ENCODE results near the gene MRPL40. TPM values are rescaled to one million over a fixed set of nuclear protein-coding genes. Genes with fewer than 3 reads are reported as not detected.

Gene MRPL40
- total RNA-seq, 2 experiments from 2014 or later: 22.0 to 23.6 TPM

DNA sequence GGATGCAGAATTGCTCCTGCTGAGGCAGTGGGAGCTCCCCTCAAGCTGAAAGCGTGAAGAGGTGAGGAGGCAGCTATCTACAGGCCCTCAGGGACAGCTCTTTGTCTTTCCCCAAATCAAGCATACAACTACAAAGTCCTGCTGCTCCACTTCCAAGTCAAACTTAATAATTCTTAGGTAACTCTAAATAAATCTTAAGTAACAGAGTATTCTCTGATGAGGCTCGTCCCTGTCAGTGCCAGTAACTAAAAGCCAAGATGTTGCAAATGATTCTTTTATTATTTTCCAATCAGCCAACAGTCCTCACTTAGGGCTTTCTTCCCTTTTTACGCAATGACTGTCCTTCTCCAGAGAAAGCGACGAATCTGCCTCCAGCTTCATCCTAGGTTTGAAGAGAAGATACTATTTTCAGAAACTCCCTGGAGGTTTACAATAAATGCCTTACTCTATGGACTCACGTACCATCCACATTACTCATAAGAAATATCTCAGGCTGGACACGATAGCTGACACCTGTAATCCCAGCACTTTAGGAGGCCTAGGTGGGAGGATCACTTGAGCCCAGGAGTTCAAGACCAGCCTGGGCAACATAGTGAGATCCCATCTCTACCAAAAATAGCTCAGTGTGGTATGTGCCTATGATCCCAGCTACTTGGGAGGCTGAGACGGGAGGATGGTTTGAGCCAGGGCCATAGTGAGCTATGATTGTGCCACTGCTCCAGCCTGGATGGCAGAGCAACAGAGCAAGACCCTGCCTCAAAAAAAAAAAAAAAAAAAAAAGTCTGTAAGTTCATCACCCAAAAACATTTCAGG, 18.2 kb downstream of the MRPL40 start:
- Mint-ChIP-seq H3K27me3 (no peaks in the 10 kb centered on the region), H3K9me3 (no peaks in the 10 kb centered on the region), H3K4me1 (peaks cover 19% of the 10 kb centered on the region), H3K27ac (no peak overlapping the region), H3K4me3 (no peak overlapping the region), H3K36me3 (peaks cover 4% of the 10 kb centered on the region)
- DNase-seq (no peak), ATAC-seq (ENCODE audit: low read depth) (no peak)
- POLR2A ChIA-PET: interaction anchor here (1.1 kb wide), 1 partner anchor 19 kb away, joined by 4 read pairs; the partner anchor contains the start of gene HIRA

DNA sequence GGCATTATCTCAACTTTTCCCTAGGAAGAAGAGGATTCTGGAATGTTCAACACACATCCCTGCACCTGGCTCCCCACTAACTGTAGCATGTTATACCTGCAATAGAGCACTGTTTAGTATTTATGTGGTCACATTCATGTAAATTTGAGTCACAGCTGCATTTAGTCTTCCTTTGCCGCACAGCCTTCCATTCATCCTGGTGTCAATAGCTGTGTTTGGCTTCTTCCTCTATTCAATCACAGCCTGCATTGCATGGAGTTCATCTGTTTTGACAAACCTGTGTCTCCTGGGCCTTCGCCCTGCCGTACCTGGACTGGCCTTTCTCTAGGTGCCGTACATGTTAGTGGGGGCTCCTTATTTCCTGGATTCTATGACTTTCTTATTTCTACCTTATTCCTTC, 19.2 kb downstream of the MRPL40 start:
- Mint-ChIP-seq H3K36me3 (peaks cover 5% of the 10 kb centered on the region), H3K9me3 (no peaks in the 10 kb centered on the region), H3K4me1 (peaks cover 17% of the 10 kb centered on the region), H3K27me3 (no peaks in the 10 kb centered on the region), H3K27ac (no peak overlapping the region), H3K4me3 (no peak overlapping the region)
- ATAC-seq (ENCODE audit: low read depth): no peak
- DNase-seq: no peak
- POLR2A ChIA-PET: no interaction called here

DNA sequence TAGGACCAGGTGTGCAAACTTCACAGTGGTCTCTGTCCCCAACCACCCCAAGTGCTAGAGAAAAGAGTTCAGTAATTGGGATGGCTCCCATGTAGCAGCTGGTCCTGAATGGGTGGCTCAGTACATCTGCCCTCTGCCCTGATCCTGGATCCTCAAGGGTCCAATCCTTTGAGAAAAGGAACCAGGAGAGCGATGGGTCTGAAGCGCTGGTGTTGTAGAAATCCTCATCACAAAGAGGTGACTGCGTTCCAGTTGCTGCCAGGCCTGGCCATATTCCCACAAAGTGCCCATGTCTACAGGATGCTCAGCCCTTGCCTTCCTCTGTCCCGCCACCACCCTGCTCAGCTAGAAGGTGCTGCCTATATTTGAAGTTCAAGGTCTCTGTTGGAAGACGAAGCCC, 21.4 kb downstream of the MRPL40 start:
- peaks cover 5% of the 10 kb centered on the region for H3K36me3 Mint-ChIP-seq
- ATAC-seq (ENCODE audit: low read depth) (no peak), DNase-seq (no peak)
- POLR2A ChIA-PET: no interaction called here
- no peaks in the 10 kb centered on the region for H3K27me3 Mint-ChIP-seq
- H3K4me1 Mint-ChIP-seq: peaks cover 8% of the 10 kb centered on the region
- H3K4me3 Mint-ChIP-seq: no peak overlapping the region
- H3K27ac Mint-ChIP-seq: no peak overlapping the region
- no peaks in the 10 kb centered on the region for H3K9me3 Mint-ChIP-seq

DNA sequence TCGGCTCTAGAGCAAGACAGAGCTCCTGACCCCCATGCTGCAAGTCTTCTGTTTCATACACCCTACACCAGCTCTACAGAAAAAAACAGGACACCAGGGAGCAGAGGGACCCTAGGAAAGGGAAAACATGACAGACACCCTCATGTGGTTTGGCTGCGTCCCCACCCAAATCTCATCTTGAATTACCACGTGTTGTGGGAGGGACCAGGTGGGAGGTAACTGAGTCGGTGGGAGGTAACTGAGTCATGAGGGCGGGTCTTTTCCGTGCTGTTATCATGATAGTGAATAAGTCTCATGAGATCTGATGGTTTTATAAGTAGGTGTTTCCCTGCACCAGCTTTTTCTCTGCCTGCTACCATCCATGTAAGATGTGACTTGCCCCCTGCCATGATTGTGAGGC, 21.8 kb downstream of the MRPL40 start:
- Mint-ChIP-seq H3K4me3 (no peak overlapping the region), H3K27ac (no peak overlapping the region), H3K36me3 (peaks cover 5% of the 10 kb centered on the region), H3K4me1 (peaks cover 6% of the 10 kb centered on the region), H3K27me3 (no peaks in the 10 kb centered on the region), H3K9me3 (no peaks in the 10 kb centered on the region)
- DNase-seq: no peak
- ATAC-seq (ENCODE audit: low read depth): no peak
- POLR2A ChIA-PET: no interaction called here

DNA sequence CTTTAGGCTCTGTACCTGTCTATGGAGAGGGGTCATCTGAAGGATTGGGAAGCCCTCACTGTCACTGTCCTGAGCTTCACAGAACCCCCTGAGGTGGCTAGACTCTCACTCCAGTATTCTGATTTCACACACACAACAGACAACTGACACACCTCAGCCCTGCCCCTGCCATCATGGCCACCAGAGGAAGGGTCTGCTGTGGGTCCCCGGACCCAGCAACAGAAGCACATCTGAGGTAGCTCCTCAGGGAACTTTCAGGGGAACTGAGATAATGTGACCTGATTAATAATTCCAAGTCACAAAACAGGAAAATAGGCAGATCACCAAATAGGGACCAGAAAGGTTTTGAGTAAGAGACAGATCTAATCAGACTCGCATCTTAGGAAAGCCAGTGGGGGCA, 22.7 kb downstream of the MRPL40 start:
- DNase-seq: no peak

DNA sequence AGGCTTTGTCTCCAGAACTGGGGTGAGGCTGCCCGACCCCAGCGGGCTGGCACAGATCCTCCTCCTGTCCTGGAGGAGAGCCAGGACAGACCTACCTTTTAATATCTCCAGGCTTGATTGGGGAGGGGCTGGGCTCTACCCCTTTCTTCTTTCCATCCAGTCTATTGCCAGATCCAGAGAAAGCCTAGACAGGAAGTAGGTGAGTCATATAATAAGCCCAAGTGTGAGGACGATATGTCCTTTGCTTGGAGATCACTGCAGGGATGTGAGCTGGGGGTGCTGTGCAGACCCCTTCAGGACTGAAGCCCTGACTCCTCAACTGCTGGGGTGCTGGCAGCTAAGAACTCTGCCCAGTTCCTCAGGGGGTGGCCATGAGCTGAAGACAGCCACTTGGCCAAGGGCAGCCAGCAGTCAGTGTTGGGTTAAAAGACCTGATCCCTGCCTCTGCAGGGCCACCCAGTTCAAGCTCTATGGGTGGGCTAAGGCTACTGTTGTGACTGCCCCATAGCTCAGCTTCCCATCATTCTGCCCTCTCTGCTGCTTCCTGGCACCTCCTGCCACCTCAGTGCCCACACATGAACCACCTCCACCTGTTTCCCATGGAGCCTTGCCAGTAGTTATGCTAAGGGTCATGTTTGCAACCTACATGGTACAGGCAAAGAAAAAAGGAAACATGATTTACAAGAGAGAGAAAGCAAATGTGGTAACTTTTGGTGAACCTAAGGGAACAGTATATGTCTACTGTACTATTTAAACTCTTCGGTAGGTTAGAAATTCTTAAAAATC, 23.4 kb downstream of the MRPL40 start:
- Mint-ChIP-seq H3K36me3 (peaks cover 7% of the 10 kb centered on the region), H3K27me3 (no peaks in the 10 kb centered on the region), H3K4me1 (peaks cover 6% of the 10 kb centered on the region), H3K27ac (no peak overlapping the region), H3K4me3 (no peak overlapping the region), H3K9me3 (no peaks in the 10 kb centered on the region)
- POLR2A ChIA-PET: no interaction called here
- DNase-seq: no peak
- ATAC-seq (ENCODE audit: low read depth): no peak

More for the DNA sequence above, 22.7 kb downstream of the MRPL40 start:
- Mint-ChIP-seq H3K27ac (no peak overlapping the region), H3K27me3 (no peaks in the 10 kb centered on the region), H3K4me3 (no peak overlapping the region), H3K4me1 (peaks cover 6% of the 10 kb centered on the region), H3K9me3 (no peaks in the 10 kb centered on the region), H3K36me3 (peaks cover 5% of the 10 kb centered on the region)
- POLR2A ChIA-PET: no interaction called here
- ATAC-seq (ENCODE audit: low read depth): no peak

DNA sequence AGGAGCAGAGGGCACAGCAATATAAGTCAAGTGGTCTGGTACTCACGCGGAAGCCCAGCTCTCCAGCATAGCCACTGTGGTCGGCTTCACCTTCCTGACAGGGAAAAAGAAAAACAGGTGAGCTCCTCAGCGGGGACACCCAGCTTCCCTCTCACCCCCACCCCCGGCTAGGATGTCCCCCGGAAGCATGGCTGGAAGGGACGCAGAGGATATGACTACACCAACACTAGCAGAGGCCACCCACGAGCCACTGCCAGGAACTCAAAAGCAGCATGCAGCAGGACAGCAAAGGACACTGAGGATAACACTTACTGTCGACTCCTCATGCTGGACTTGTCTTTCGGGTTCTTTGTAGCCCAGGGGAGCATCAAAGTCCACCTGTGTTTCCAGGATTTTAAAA, 24.2 kb downstream of the MRPL40 start:
- no peak for DNase-seq
- Mint-ChIP-seq H3K9me3 (no peaks in the 10 kb centered on the region), H3K27ac (no peak overlapping the region), H3K36me3 (peaks cover 12% of the 10 kb centered on the region), H3K4me3 (no peak overlapping the region), H3K4me1 (peaks cover 6% of the 10 kb centered on the region), H3K27me3 (no peaks in the 10 kb centered on the region)
- POLR2A ChIA-PET: no interaction called here
- ATAC-seq (ENCODE audit: low read depth): no peak

DNA sequence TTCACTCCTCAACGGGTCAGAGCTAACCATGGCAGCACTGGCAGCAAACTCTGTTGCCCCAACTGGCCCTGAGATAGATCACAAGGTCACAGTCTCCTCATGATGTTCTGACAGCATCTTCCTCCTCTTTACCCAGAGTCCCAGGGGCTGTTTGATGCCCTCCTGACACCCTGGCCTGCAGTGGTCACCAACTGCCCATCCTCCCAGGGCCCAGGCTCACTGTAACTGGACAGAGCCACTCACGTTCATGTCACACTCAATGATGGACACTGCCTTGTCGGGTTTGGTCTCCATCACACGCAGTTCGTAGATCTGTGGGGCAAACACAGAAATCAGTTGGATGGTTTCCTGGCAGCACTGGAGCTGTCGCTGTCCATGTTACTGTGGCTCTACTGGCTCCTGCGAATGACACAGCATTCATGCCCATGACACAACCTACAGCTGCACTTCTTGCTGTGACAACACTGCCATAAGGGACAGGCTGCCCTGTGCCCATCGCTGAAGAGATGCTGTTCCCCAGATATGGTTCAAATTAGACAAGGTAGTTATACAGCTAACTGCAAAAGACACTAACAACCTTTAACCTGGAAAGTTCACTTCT, 25.6 kb downstream of the MRPL40 start:
- Mint-ChIP-seq H3K36me3 (peaks cover 15% of the 10 kb centered on the region), H3K9me3 (no peaks in the 10 kb centered on the region), H3K27me3 (no peaks in the 10 kb centered on the region), H3K27ac (no peak overlapping the region), H3K4me1 (peaks cover 4% of the 10 kb centered on the region), H3K4me3 (no peak overlapping the region)
- POLR2A ChIA-PET: interaction anchor here (0.6 kb wide), 1 partner anchor 30 kb away, joined by 3 read pairs; no protein-coding TSS in a partner anchor
- no peak for DNase-seq
- ATAC-seq (ENCODE audit: low read depth): no peak

DNA sequence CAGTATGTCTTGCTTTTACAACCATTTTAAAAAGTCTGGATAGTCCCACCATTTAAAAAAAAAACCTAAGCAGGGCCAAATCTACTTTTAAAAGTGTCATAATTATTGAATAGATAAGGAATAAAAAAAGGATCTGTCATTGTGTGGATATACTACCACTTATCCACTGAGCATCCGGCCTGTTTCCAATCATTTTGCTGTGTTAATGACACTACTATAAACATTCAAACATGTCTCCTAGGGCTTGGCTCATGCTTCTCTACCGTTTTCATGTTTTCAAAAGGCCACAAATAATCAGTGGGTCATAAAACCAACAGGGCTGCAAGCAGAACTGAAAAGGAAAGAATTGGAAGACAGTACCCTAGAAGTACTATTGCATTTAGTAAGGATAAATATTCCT, 27.7 kb downstream of the MRPL40 start:
- Mint-ChIP-seq H3K27ac (no peak overlapping the region), H3K9me3 (no peaks in the 10 kb centered on the region), H3K4me3 (no peak overlapping the region), H3K4me1 (peaks cover 4% of the 10 kb centered on the region), H3K36me3 (peaks cover 17% of the 10 kb centered on the region), H3K27me3 (no peaks in the 10 kb centered on the region)
- DNase-seq (no peak), ATAC-seq (ENCODE audit: low read depth) (no peak)
- POLR2A ChIA-PET: no interaction called here

DNA sequence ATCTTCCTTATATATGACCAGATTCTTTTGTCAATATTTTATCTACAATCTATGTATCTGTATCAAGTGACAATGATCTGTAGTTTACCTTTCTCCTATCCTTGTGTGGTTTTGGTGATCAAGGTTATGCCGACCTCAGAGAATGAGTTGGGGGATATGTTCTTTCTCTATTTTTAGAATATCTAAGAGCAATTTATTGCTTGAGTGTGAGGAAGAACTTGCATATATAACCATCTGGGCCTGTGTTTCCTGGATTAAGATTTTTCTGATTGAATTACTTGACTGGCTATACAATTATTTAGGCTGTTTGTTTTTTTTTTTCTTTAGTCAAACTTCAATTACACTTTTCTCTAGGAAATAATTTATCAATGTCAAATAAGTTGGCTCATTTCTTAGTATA, 29.2 kb downstream of the MRPL40 start:
- Mint-ChIP-seq H3K4me3 (no peak overlapping the region), H3K4me1 (peaks cover 5% of the 10 kb centered on the region), H3K9me3 (no peaks in the 10 kb centered on the region), H3K27me3 (no peaks in the 10 kb centered on the region), H3K27ac (no peak overlapping the region), H3K36me3 (peaks cover 16% of the 10 kb centered on the region)
- POLR2A ChIA-PET: no interaction called here
- ATAC-seq (ENCODE audit: low read depth) (no peak), DNase-seq (no peak)

DNA sequence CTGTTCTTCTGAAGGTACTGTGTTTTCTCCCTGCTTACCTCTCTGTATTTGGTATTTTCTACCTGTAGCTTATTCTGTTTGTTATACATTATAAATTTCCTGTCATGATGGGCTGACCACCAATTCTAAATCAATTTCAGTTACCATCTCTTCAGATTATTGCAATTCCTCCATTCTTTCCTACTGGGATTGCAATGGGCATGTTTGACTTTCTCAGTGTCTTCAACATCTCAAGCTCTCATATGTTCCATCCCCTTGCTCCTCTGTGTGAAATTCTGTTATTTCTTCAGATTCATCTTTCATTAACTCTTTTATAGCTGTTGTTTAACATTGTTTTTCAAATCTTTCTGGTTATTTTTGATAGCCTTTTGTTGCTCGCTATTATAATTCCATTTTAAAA, 30.7 kb downstream of the MRPL40 start:
- ATAC-seq (ENCODE audit: low read depth): no peak
- peaks cover 5% of the 10 kb centered on the region for H3K4me1 Mint-ChIP-seq
- peaks cover 16% of the 10 kb centered on the region for H3K36me3 Mint-ChIP-seq
- H3K4me3 Mint-ChIP-seq: no peak overlapping the region
- no peaks in the 10 kb centered on the region for H3K27me3 Mint-ChIP-seq
- H3K27ac Mint-ChIP-seq: no peak overlapping the region
- POLR2A ChIA-PET: no interaction called here
- H3K9me3 Mint-ChIP-seq: no peaks in the 10 kb centered on the region
- DNase-seq: no peak

DNA sequence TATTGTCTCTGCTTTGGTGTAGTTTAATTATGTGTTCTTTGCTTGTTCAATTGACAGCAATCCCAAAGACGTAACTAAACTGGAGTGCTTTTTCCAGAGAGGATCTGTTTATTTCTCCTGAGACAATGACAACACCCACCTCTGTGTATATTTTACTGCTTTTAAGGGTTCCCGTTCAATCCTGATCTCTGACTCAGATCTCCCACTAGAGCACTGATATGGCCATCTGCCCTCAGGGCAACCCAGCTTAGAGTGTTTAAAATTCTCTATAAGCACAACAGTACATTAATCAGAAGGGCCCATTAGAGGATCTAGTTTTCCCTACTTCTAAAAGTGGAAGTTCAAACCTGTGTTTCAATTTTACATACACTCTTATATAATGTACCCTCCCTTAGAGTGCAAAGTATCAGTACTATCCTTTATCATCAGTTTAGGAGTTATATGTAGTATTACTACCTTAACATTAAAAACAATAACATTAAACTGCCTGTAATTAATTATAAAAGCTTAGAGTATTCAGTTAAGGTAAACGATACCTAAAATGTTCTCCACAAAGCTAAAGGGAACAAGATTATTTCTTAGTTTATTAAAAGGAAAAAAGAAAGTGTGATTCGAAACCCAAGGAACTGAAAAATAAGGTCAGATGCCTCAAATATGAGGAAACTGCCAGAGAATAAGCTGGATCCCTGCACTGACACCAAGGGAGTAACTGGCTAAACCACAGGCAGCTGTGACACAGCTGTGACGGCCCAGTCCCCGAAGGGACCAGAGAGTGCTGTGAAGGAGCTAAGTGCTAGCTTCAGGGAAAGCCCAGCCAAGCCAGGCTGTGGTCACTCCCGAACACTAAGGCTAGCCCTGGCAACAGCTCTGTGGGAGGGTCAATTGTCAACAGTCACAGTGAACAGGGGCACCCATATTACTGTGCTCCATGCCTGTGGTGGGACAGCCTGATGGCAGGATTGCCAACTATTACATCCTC, 31.4 kb downstream of the MRPL40 start:
- ATAC-seq (ENCODE audit: low read depth) (no peak), DNase-seq (no peak)
- no peak overlapping the region for H3K27ac Mint-ChIP-seq
- H3K4me1 Mint-ChIP-seq: peaks cover 5% of the 10 kb centered on the region
- POLR2A ChIA-PET: interaction anchor here (0.8 kb wide), 1 partner anchor 29 kb away, joined by 3 read pairs; no protein-coding TSS in a partner anchor
- H3K27me3 Mint-ChIP-seq: no peaks in the 10 kb centered on the region
- H3K4me3 Mint-ChIP-seq: no peak overlapping the region
- no peaks in the 10 kb centered on the region for H3K9me3 Mint-ChIP-seq
- H3K36me3 Mint-ChIP-seq: peaks cover 16% of the 10 kb centered on the region

DNA sequence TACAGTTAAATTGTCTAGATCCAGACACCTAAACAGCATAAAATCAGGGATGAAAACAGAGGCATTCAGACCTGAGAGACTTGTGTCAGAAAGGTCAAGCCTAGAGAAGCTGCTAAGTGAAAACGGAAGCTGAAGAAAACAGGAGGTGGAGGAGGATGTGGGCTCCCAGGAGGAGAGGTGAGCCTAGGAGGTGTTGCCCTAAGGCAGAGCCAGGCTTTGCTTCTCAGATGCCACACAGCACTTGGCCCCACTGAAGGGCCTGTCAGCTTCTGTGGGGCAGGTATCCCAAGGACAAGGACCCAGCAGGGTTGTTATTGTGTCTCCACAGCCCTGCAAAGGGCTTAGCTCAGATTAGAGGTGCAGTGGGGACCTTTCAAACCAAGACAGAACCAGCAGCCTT, 32.2 kb downstream of the MRPL40 start:
- Mint-ChIP-seq H3K9me3 (no peaks in the 10 kb centered on the region), H3K4me3 (no peak overlapping the region), H3K36me3 (peaks cover 16% of the 10 kb centered on the region), H3K27me3 (no peaks in the 10 kb centered on the region), H3K4me1 (peaks cover 5% of the 10 kb centered on the region), H3K27ac (no peak overlapping the region)
- ATAC-seq (ENCODE audit: low read depth): peak; percentile 33
- POLR2A ChIA-PET: interaction anchor here (0.8 kb wide), 1 partner anchor 30 kb away, joined by 3 read pairs; no protein-coding TSS in a partner anchor
- no peak for DNase-seq

All from activated naive CD8-positive, alpha-beta T cell treated with anti-CD3 and anti-CD28 coated beads, Interleukin-2, amount 10 ng/mL, durations not matched to agents 7 days and 5 days (primary cell).